Measurements from ENCODE around the gene PBRM1. TPM values are rescaled to one million over a fixed set of nuclear protein-coding genes. Genes with fewer than 3 reads are reported as not detected.

The PBRM1 gene
- total and polyA plus RNA-seq, 2 experiments from 2014 or later, result 57.5 to 72.5 TPM

DNA sequence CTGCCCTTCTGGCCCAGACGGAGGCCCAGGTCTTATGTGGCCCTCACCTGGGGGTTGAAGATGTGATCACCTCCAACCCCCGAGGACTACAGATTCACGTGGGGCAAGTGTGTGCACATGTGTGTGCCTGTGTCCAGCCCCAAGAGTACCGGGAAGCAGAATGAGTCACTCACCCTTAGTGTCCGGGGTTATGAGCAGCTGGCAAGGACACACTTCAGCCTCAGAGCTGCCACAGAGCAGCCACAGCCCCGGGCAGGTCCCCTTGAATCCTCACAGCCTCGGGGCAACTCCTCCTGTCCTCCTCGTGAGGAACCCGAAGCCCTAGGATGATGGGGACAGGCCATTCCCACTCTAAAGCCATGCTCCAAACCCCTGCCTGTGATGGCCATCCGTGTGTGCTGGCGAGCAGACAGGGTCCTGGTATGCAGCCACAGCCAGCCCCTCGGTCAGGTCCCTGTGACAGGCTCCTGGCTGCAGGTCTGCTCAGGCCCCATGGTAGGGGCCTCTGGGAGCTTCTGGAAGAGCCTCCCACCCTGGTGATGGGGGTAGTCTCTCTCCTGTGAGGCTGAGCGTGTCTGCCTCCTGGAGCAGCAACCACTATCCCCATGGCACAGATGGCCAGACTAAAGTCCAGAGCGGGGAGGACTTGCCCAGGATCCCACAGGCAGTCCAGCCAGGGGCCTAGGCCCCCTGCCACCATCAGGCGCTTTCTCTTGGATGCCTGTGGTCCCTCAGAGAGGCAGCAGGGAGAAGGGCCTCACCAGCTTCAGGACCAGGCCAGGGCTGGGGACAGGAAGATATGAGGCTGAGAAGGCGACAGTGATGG, 189.7 kb downstream of the PBRM1 start:
- H2AFZ ChIP-seq, result no peak overlapping the region; the same call in 1 of the 2 replicates
- H3K9me2 ChIP-seq (ENCODE audit: insufficient read depth), result no peaks in the 10 kb centered on the region
- no peaks in the 10 kb centered on the region for H3K79me2 ChIP-seq (replicated peaks; ENCODE audit: insufficient read depth)
- H3K4me3 Mint-ChIP-seq, result no peak overlapping the region
- H3K4me1 ChIP-seq (ENCODE audit: insufficient read depth), result no peaks in the 10 kb centered on the region
- H3K4me3 ChIP-seq, result no peak overlapping the region
- no peaks in the 10 kb centered on the region for H3K9me3 Mint-ChIP-seq
- H3K4me1 Mint-ChIP-seq, result peaks cover 8% of the 10 kb centered on the region; the same call in 2 of the 3 replicates
- TF ChIP-seq POLR2AphosphoS5 (IDR thresholded peaks at IDR 0.05; ENCODE audit: low read depth) (no peak), EZH2 (IDR thresholded peaks at IDR 0.05; ENCODE audit: low read depth, unreplicated experiment) (no peak), ZNF114 (CRISPR knock-in tag; IDR thresholded peaks at IDR 0.05) (no peak), ZNF331 (CRISPR knock-in tag; IDR thresholded peaks at IDR 0.05; ENCODE audit: low read depth) (no peak), STAT1 (IDR thresholded peaks at IDR 0.05; ENCODE audit: unreplicated experiment) (no peak), JUNB (IDR thresholded peaks at IDR 0.05; ENCODE audit: unreplicated experiment) (no peak)
- TF ChIP-seq, protein P1, sequence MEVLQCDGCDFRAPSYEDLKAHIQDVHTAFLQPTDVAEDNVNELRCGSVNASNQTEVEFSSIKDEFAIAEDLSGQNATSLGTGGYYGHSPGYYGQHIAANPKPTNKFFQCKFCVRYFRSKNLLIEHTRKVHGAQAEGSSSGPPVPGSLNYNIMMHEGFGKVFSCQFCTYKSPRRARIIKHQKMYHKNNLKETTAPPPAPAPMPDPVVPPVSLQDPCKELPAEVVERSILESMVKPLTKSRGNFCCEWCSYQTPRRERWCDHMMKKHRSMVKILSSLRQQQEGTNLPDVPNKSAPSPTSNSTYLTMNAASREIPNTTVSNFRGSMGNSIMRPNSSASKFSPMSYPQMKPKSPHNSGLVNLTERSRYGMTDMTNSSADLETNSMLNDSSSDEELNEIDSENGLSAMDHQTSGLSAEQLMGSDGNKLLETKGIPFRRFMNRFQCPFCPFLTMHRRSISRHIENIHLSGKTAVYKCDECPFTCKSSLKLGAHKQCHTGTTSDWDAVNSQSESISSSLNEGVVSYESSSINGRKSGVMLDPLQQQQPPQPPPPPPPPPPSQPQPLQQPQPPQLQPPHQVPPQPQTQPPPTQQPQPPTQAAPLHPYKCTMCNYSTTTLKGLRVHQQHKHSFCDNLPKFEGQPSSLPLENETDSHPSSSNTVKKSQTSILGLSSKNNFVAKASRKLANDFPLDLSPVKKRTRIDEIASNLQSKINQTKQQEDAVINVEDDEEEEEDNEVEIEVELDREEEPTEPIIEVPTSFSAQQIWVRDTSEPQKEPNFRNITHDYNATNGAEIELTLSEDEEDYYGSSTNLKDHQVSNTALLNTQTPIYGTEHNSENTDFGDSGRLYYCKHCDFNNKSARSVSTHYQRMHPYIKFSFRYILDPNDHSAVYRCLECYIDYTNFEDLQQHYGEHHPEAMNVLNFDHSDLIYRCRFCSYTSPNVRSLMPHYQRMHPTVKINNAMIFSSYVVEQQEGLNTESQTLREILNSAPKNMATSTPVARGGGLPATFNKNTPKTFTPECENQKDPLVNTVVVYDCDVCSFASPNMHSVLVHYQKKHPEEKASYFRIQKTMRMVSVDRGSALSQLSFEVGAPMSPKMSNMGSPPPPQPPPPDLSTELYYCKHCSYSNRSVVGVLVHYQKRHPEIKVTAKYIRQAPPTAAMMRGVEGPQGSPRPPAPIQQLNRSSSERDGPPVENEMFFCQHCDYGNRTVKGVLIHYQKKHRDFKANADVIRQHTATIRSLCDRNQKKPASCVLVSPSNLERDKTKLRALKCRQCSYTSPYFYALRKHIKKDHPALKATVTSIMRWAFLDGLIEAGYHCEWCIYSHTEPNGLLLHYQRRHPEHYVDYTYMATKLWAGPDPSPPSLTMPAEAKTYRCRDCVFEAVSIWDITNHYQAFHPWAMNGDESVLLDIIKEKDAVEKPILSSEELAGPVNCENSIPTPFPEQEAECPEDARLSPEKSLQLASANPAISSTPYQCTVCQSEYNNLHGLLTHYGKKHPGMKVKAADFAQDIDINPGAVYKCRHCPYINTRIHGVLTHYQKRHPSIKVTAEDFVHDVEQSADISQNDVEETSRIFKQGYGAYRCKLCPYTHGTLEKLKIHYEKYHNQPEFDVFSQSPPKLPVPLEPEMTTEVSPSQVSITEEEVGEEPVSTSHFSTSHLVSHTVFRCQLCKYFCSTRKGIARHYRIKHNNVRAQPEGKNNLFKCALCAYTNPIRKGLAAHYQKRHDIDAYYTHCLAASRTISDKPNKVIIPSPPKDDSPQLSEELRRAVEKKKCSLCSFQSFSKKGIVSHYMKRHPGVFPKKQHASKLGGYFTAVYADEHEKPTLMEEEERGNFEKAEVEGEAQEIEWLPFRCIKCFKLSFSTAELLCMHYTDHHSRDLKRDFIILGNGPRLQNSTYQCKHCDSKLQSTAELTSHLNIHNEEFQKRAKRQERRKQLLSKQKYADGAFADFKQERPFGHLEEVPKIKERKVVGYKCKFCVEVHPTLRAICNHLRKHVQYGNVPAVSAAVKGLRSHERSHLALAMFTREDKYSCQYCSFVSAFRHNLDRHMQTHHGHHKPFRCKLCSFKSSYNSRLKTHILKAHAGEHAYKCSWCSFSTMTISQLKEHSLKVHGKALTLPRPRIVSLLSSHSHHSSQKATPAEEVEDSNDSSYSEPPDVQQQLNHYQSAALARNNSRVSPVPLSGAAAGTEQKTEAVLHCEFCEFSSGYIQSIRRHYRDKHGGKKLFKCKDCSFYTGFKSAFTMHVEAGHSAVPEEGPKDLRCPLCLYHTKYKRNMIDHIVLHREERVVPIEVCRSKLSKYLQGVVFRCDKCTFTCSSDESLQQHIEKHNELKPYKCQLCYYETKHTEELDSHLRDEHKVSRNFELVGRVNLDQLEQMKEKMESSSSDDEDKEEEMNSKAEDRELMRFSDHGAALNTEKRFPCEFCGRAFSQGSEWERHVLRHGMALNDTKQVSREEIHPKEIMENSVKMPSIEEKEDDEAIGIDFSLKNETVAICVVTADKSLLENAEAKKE (CRISPR knock-in tag; IDR thresholded peaks at IDR 0.05), result no peak
- TF ChIP-seq, protein P2, sequence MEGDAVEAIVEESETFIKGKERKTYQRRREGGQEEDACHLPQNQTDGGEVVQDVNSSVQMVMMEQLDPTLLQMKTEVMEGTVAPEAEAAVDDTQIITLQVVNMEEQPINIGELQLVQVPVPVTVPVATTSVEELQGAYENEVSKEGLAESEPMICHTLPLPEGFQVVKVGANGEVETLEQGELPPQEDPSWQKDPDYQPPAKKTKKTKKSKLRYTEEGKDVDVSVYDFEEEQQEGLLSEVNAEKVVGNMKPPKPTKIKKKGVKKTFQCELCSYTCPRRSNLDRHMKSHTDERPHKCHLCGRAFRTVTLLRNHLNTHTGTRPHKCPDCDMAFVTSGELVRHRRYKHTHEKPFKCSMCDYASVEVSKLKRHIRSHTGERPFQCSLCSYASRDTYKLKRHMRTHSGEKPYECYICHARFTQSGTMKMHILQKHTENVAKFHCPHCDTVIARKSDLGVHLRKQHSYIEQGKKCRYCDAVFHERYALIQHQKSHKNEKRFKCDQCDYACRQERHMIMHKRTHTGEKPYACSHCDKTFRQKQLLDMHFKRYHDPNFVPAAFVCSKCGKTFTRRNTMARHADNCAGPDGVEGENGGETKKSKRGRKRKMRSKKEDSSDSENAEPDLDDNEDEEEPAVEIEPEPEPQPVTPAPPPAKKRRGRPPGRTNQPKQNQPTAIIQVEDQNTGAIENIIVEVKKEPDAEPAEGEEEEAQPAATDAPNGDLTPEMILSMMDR (conservative IDR thresholded peaks at IDR 0.05; ENCODE audit: low read depth in 2 of 2), result no peak
- H3K27me3 Mint-ChIP-seq (ENCODE audit: insufficient read depth, low read depth, poor library complexity), result peaks cover 12% of the 10 kb centered on the region
- no peak overlapping the region for H3K27ac Mint-ChIP-seq
- H3K36me3 Mint-ChIP-seq (ENCODE audit: low read depth), result peaks cover 13% of the 10 kb centered on the region
- H3K36me3 ChIP-seq (ENCODE audit: insufficient read depth), result no peaks in the 10 kb centered on the region
- H3K27me3 ChIP-seq (ENCODE audit: insufficient read depth), result no peaks in the 10 kb centered on the region
- ATAC-seq, result no peak
- no peak overlapping the region for H3K4me2 ChIP-seq
- DNase-seq (ENCODE audit: low spot score), result no peak
- H3F3A ChIP-seq (replicated peaks; ENCODE audit: low read depth), result no peaks in the 10 kb centered on the region
- no peaks in the 10 kb centered on the region for H4K20me1 ChIP-seq (replicated peaks; ENCODE audit: insufficient read depth)
- no peak overlapping the region for H3K27ac ChIP-seq (ENCODE audit: low read depth)

Small RNA genes within 50 kb of the gene (small RNA-seq; reads per million reads assigned to genes)
- gene AC006254.2 (ENCODE audit: low replicate concordance), result not detected
- 5,022 reads per million, percentile 100 among the genes with 10 or more reads in this experiment for gene RF00569 (ENCODE audit: low replicate concordance)
- not detected for gene RF01183 (ENCODE audit: low replicate concordance)
- gene RNU6-856P (ENCODE audit: low replicate concordance), result not detected
- not detected for gene RNU6ATAC16P (ENCODE audit: low replicate concordance)
- 0.27 reads per million, percentile 8 among the genes with 10 or more reads in this experiment for gene SNORD19 (ENCODE audit: low replicate concordance)
- not detected for gene SNORD19B (ENCODE audit: low replicate concordance)
- 1,554 reads per million, percentile 100 among the genes with 10 or more reads in this experiment for gene SNORD69 (ENCODE audit: low replicate concordance)

Other genes with a start within 250 kb of the PBRM1 start
- 2.2 and 2.5 TPM in 2 replicates for gene SEMA3G, start 240.8 kb downstream of the PBRM1 start, total RNA-seq (2014; rRNA removed; shearing (Covaris generic))
- 0.47 and 0.56 TPM in 2 replicates for gene SEMA3G, start 240.8 kb downstream of the PBRM1 start, polyA plus RNA-seq (2016; fragmentation: Nextera tagmentation; extraction: Ambion mirVana)
- gene TNNC1, start 231.9 kb downstream of the PBRM1 start, total RNA-seq (2014; rRNA removed; shearing (Covaris generic)), result 1.7 and 6.5 TPM in 2 replicates
- 6.9 and 8.3 TPM in 2 replicates for gene TNNC1, start 231.9 kb downstream of the PBRM1 start, polyA plus RNA-seq (2016; fragmentation: Nextera tagmentation; extraction: Ambion mirVana)
- 65.9 and 76.4 TPM in 2 replicates for gene NISCH, start 230.3 kb downstream of the PBRM1 start, total RNA-seq (2014; rRNA removed; shearing (Covaris generic))
- 16.7 and 18.4 TPM in 2 replicates for gene NISCH, start 230.3 kb downstream of the PBRM1 start, polyA plus RNA-seq (2016; fragmentation: Nextera tagmentation; extraction: Ambion mirVana)
- 0.90 and 3.0 TPM in 2 replicates for gene STAB1, start 190.6 kb downstream of the PBRM1 start, total RNA-seq (2014; rRNA removed; shearing (Covaris generic))
- gene STAB1, start 190.6 kb downstream of the PBRM1 start, polyA plus RNA-seq (2016; fragmentation: Nextera tagmentation; extraction: Ambion mirVana), result 1.1 and 1.9 TPM in 2 replicates
- 287 and 324 TPM in 2 replicates for gene NT5DC2, start 152.1 kb downstream of the PBRM1 start, total RNA-seq (2014; rRNA removed; shearing (Covaris generic))
- 260 and 269 TPM in 2 replicates for gene NT5DC2, start 152.1 kb downstream of the PBRM1 start, polyA plus RNA-seq (2016; fragmentation: Nextera tagmentation; extraction: Ambion mirVana)
- 1.6 and 2.6 TPM in 2 replicates for gene UQCC5, start 149.3 kb downstream of the PBRM1 start, total RNA-seq (2014; rRNA removed; shearing (Covaris generic))
- gene UQCC5, start 149.3 kb downstream of the PBRM1 start, polyA plus RNA-seq (2016; fragmentation: Nextera tagmentation; extraction: Ambion mirVana), result 156 and 157 TPM in 2 replicates
- gene GNL3, start 119 bp upstream of the PBRM1 start, total RNA-seq (2014; rRNA removed; shearing (Covaris generic)), result 138 and 169 TPM in 2 replicates
- gene GNL3, start 119 bp upstream of the PBRM1 start, polyA plus RNA-seq (2016; fragmentation: Nextera tagmentation; extraction: Ambion mirVana), result 177 and 205 TPM in 2 replicates
- 40.8 and 50.7 TPM in 2 replicates for gene GLT8D1, start 19.9 kb upstream of the PBRM1 start, total RNA-seq (2014; rRNA removed; shearing (Covaris generic))
- 24.6 and 30.0 TPM in 2 replicates for gene GLT8D1, start 19.9 kb upstream of the PBRM1 start, polyA plus RNA-seq (2016; fragmentation: Nextera tagmentation; extraction: Ambion mirVana)
- gene SPCS1, start 20.2 kb upstream of the PBRM1 start, total RNA-seq (2014; rRNA removed; shearing (Covaris generic)), result 165 and 187 TPM in 2 replicates
- 277 and 288 TPM in 2 replicates for gene SPCS1, start 20.2 kb upstream of the PBRM1 start, polyA plus RNA-seq (2016; fragmentation: Nextera tagmentation; extraction: Ambion mirVana)
- gene NEK4, start 85.0 kb upstream of the PBRM1 start, total RNA-seq (2014; rRNA removed; shearing (Covaris generic)), result 26.1 and 42.7 TPM in 2 replicates
- 8.6 and 9.0 TPM in 2 replicates for gene NEK4, start 85.0 kb upstream of the PBRM1 start, polyA plus RNA-seq (2016; fragmentation: Nextera tagmentation; extraction: Ambion mirVana)
- not detected in 2 replicates for gene ITIH1, start 91.7 kb upstream of the PBRM1 start, total RNA-seq (2014; rRNA removed; shearing (Covaris generic))
- not detected in 2 replicates for gene ITIH1, start 91.7 kb upstream of the PBRM1 start, polyA plus RNA-seq (2016; fragmentation: Nextera tagmentation; extraction: Ambion mirVana)
- gene ITIH3, start 108.9 kb upstream of the PBRM1 start, total RNA-seq (2014; rRNA removed; shearing (Covaris generic)), result 0.31 TPM in 1 of 2 replicates, not detected in the other
- gene ITIH3, start 108.9 kb upstream of the PBRM1 start, polyA plus RNA-seq (2016; fragmentation: Nextera tagmentation; extraction: Ambion mirVana), result not detected in 2 replicates
- 1.4 and 6.4 TPM in 2 replicates for gene ITIH4, start 144.8 kb upstream of the PBRM1 start, total RNA-seq (2014; rRNA removed; shearing (Covaris generic))
- 0.82 and 0.89 TPM in 2 replicates for gene ITIH4, start 144.8 kb upstream of the PBRM1 start, polyA plus RNA-seq (2016; fragmentation: Nextera tagmentation; extraction: Ambion mirVana)
- 1.4 TPM in 1 of 2 replicates, not detected in the other for gene MUSTN1, start 149.1 kb upstream of the PBRM1 start, total RNA-seq (2014; rRNA removed; shearing (Covaris generic))
- gene MUSTN1, start 149.1 kb upstream of the PBRM1 start, polyA plus RNA-seq (2016; fragmentation: Nextera tagmentation; extraction: Ambion mirVana), result 0.40 and 1.2 TPM in 2 replicates
- gene STIMATE, start 211.6 kb upstream of the PBRM1 start, total RNA-seq (2014; rRNA removed; shearing (Covaris generic)), result 23.6 and 24.3 TPM in 2 replicates
- 11.2 and 13.9 TPM in 2 replicates for gene STIMATE, start 211.6 kb upstream of the PBRM1 start, polyA plus RNA-seq (2016; fragmentation: Nextera tagmentation; extraction: Ambion mirVana)

Measured in GM23338 (cell line).